GM18520 (cell line): ENCODE results near the gene GFOD1.
"Not testable (repeated sequence)": the region's sequence is repeated elsewhere in the genome, so short reads cannot be mapped to it uniquely, and the experiment has no call there.

ENCODE experiments used
- ATAC-seq: cut with Tn5 transposase; IDR thresholded peaks from one replicate; pipeline ENCODE4 v1.9.1; 2021; ENCODE audit not compliant: unreplicated experiment

Gene GFOD1

GRCh38 chr6:13331516-13332348 lies 155.7 kb downstream of the GFOD1 start:
- ATAC-seq, result no peak

- ATAC-seq, result no peak
These were observed 158.6 kb downstream of the GFOD1 start for GRCh38 chr6:13328875-13329183.

- ATAC-seq, result peak; percentile 90
These were observed 159.1 kb downstream of the GFOD1 start, which contains the start of gene TBC1D7 for GRCh38 chr6:13328076-13328874. TSS of gene TBC1D7 (minus strand) at chr6:13328537. CDS start at chr6:13326898, 1,639 bp downstream.

- no peak for ATAC-seq
These were observed 159.7 kb downstream of the GFOD1 start for GRCh38 chr6:13327691-13328075.

DNA sequence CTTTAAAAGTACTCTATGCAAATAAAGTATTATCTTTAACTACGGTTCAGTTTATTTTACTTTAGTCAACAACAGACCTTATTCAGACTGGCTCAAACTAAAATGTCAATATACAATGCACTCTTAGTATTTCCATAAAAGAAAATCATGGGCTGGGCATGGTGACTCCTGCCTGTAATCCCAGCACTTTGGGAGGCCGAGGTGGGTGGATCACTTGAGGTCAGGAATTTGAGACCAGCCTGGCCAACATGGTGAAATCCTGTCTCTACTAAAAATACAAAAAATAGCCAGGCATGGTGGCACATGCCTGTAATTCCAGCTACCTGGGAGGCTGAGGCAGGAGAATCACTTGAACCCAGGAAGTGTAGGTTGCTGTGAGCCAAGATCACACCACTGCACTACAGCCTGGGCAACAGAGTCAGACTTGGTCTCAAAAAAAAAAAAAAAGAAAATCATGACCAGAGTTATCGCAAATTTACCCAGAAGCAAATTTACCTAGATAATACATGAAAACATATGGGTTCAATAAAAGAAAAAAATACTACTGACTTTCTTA lies 161.3 kb downstream of the GFOD1 start:
- ATAC-seq, result not testable (repeated sequence)

DNA sequence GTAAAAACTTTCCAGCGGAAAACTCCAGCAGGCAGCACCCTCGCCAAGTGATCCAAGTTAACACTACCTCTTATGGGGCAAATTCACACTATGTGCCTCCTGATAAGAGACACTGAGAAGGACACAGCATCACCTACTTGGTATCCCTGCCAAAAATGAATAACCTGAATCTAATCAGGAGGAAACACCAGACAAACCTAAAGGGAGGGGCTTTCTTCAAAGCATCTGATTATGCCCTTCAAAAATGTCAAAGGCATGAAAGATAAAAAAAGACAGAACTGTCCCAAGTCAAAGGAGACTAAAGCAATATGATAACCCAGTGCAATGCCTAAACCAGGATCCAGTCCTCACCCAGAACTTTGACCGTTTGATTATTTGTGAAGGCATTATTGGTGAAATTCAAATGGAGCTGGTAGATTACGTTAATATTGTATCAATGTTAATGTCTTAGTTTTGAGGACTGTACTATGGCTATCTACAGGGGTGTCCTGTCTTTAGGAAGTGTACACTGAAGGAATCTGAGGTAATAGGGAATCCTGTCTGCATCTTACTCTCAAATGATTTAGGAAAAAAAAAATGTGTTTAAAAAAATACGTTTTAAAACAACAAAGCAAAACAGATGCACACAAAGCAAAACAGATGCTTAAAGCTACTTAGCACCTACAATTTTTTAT lies 167.4 kb downstream of the GFOD1 start:
- ATAC-seq, result no peak

GRCh38 chr6:13318821-13319220 lies 168.6 kb downstream of the GFOD1 start:
- ATAC-seq, result no peak

- ATAC-seq, result no peak
These were observed 171.5 kb downstream of the GFOD1 start for GRCh38 chr6:13315896-13316295.

GRCh38 chr6:13314806-13315205 lies 172.6 kb downstream of the GFOD1 start:
- no peak for ATAC-seq

GRCh38 chr6:13311155-13311554 lies 176.2 kb downstream of the GFOD1 start:
- no peak for ATAC-seq

DNA sequence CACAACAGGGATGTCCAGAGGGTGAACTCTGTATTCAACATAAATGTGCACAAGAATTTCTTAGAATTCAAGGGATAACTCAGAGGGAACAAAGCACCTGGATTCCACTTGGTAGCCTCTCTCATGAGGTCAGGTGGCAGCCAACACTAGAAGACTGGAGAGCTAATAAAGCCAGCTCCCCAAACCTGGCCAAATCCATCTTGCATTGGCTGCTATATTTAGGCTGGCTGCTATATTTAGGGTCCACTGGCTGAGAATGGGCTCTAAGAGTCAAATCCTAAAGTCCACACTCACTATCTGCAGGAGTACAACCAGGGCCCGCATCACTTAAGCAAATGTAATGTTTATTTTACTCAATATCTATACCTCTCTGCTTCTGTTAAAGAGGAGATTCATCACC lies 179.1 kb downstream of the GFOD1 start:
- ATAC-seq, result no peak
